ENCODE results near the gene FAM200B.
"Not testable (repeated sequence)": the region's sequence is repeated elsewhere in the genome, so short reads cannot be mapped to it uniquely, and the experiment has no call there.

Gene FAM200B

GRCh38 chr4:15696866-15697265 is 15.2 kb downstream of the FAM200B start:
- DNase-seq, result no peak

- DNase-seq, result peak; percentile 31
These were observed 21.3 kb downstream of the FAM200B start, which contains the start of gene BST1 for GRCh38 chr4:15702941-15703403. Gene BST1, plus strand, starts transcription at chr4:15703065. Its CDS starts 80 bp downstream, at chr4:15703145.

- DNase-seq, result no peak
These were observed 21.8 kb downstream of the FAM200B start for GRCh38 chr4:15703439-15703838.

GRCh38 chr4:15704129-15704528 is 22.5 kb downstream of the FAM200B start:
- DNase-seq, result no peak

GRCh38 chr4:15706646-15707362 is 25.2 kb downstream of the FAM200B start:
- DNase-seq, result no peak

- no peak for DNase-seq
These were observed 25.7 kb downstream of the FAM200B start for GRCh38 chr4:15707363-15707715.

- DNase-seq, result no peak
These were observed 30.1 kb downstream of the FAM200B start for GRCh38 chr4:15711762-15712161.

GRCh38 chr4:15712214-15712613 is 30.6 kb downstream of the FAM200B start:
- no peak for DNase-seq

GRCh38 chr4:15714141-15714540 is 32.5 kb downstream of the FAM200B start:
- DNase-seq, result no peak

- no peak for DNase-seq
These were observed 33.2 kb downstream of the FAM200B start for GRCh38 chr4:15714646-15715435.

- DNase-seq, result no peak
These were observed 34.5 kb downstream of the FAM200B start for GRCh38 chr4:15716115-15716514.

GRCh38 chr4:15717086-15717485 is 35.5 kb downstream of the FAM200B start:
- DNase-seq, result no peak

GRCh38 chr4:15717657-15718416 is 36.2 kb downstream of the FAM200B start:
- DNase-seq, result no peak

GRCh38 chr4:15718465-15718864 is 36.8 kb downstream of the FAM200B start:
- DNase-seq, result no peak

GRCh38 chr4:15718959-15719358 is 37.3 kb downstream of the FAM200B start:
- DNase-seq, result no peak

GRCh38 chr4:15719506-15719905 is 37.9 kb downstream of the FAM200B start:
- no peak for DNase-seq

- no peak for DNase-seq
These were observed 39.2 kb downstream of the FAM200B start for GRCh38 chr4:15720851-15721250.

- DNase-seq, result no peak
These were observed 44.0 kb downstream of the FAM200B start for GRCh38 chr4:15725608-15726007.

- DNase-seq, result no peak
These were observed 48.4 kb downstream of the FAM200B start for GRCh38 chr4:15729910-15730533.

- not testable (repeated sequence) for DNase-seq
These were observed 51.4 kb downstream of the FAM200B start for GRCh38 chr4:15733061-15733460.

GRCh38 chr4:15735536-15735935 is 53.9 kb downstream of the FAM200B start:
- no peak for DNase-seq

- DNase-seq, result no peak
These were observed 55.0 kb downstream of the FAM200B start for GRCh38 chr4:15736514-15737050.

GRCh38 chr4:15737255-15737654 is 55.6 kb downstream of the FAM200B start:
- DNase-seq, result no peak

All from activated CD4-positive, alpha-beta T cell treated with anti-CD3 and anti-CD28 coated beads for 1 hour (primary cell).